Left lung (tissue), 10 donors: ENCODE data around the gene AGPAT3. TPM values are rescaled to one million over a fixed set of nuclear protein-coding genes. Genes with fewer than 3 reads are reported as not detected.

Source experiments
- ATAC-seq: fragments of 200-7000 bp; cut with Tn5 transposase; one replicate; pipeline ENCODE4 v1.9.1; 2020; ENCODE audit warnings: moderate library complexity
- DNase-seq, 4 donors: peaks; one replicate each; pipeline ENCODE4 v3.0.0-alpha.2; 2013 to 2020
- H3K27ac ChIP-seq, 2 donors: fragments of 200-600 bp; sonication (generic) in 1 of 2; one replicate each; pipeline versions ENCODE4 v1.5.0 to v1.8.0; 2020 to 2021
- H3K27me3 ChIP-seq, 2 donors: fragments of 200-600 bp; sonication (generic) in 1 of 2; one replicate each; pipeline versions ENCODE4 v1.5.0 to v1.8.0; 2020 to 2021
- H3K36me3 ChIP-seq, 2 donors: fragments of 200-600 bp; sonication (generic) in 1 of 2; one replicate each; pipeline versions ENCODE4 v1.5.0 to v1.8.0; 2020 to 2021
- H3K4me1 ChIP-seq, 2 donors: fragments of 200-600 bp; one replicate each; pipeline ENCODE4 v1.8.0; 2021
- H3K4me3 ChIP-seq, 2 donors: fragments of 200-600 bp; sonication (generic) in 1 of 2; one replicate each; pipeline versions ENCODE4 v1.5.0 to v1.8.0; 2020 to 2021; ENCODE audit warnings: mild to moderate bottlenecking in 1 of 2
- H3K9me3 ChIP-seq, 2 donors: fragments of 200-600 bp; sonication (generic) in 1 of 2; one replicate each; pipeline versions ENCODE4 v1.5.0 to v1.8.0; 2020 to 2021
- intact Hi-C, 2 donors: fragments of 100-400 bp; cut with DNase I; formaldehyde crosslinking; loops; one replicate each; pipeline versions ENCODE4 v1.11.2 to v1.14.2; 2022
- polyA plus RNA-seq, 6 donors: library from polyadenylated mRNA; unstranded; fragments of 120-200 nt; gene quantifications; one replicate each; pipeline ENCODE4 v1.2.1, GENCODE V29; 2013; ENCODE audit not compliant: insufficient read length in 6 of 6
- total RNA-seq, 2 donors: library from RNA; stranded (reverse); fragmentation: NEBNext Ultra II Directional; extraction: Animal tissue kit (Norgen Biotek cat#: 25700); gene quantifications; one replicate each; pipeline ENCODE4 v1.2.1, GENCODE V29; 2021
- TF ChIP-seq, protein P1 (sequence below), 2 donors: fragments of 200-600 bp; sonication (generic) in 1 of 2; IDR thresholded peaks; one replicate each; pipeline versions ENCODE4 v1.5.0 to v1.8.0; 2021; ENCODE audit warnings: antibody characterized with exemption in 2 of 2
- donor health status: DM: no; HTN: yes; CAD: no.
- donor health status: DM: no; HTN: no; CAD: no.

AGPAT3 gene
- total and polyA plus RNA-seq, 8 donors: 37.4 to 111 (median 42.8) TPM

DNA sequence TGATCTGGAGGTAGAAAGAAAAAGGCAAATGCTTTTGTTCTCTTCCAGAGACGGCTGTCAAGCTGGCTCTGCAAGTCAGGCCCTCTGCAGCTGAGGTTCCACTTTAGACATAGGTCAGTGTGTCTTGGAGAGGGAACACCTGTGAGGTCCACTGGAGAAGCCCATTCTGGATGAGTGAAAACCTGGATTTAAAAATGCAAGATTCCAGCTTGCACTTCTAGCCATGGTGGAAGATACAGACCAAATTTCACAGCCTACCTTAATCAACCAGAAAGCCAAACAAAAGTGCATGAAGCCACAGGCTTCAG, 35.0 kb downstream of the AGPAT3 start:
- H3K27ac ChIP-seq: no peak overlapping the region
- H3K4me3 ChIP-seq: no peak overlapping the region
- peaks cover 10 to 39% of the 10 kb centered on the region in 2 donors for H3K4me1 ChIP-seq
- no peak for DNase-seq
- intact Hi-C loops: no loop called here
- ATAC-seq: no peak
- peaks cover 0 to 2% of the 10 kb centered on the region in 2 donors for H3K9me3 ChIP-seq
- no peaks in the 10 kb centered on the region for H3K27me3 ChIP-seq
- H3K36me3 ChIP-seq: peaks cover 0 to 24% of the 10 kb centered on the region in 2 donors
- TF ChIP-seq, protein P1, sequence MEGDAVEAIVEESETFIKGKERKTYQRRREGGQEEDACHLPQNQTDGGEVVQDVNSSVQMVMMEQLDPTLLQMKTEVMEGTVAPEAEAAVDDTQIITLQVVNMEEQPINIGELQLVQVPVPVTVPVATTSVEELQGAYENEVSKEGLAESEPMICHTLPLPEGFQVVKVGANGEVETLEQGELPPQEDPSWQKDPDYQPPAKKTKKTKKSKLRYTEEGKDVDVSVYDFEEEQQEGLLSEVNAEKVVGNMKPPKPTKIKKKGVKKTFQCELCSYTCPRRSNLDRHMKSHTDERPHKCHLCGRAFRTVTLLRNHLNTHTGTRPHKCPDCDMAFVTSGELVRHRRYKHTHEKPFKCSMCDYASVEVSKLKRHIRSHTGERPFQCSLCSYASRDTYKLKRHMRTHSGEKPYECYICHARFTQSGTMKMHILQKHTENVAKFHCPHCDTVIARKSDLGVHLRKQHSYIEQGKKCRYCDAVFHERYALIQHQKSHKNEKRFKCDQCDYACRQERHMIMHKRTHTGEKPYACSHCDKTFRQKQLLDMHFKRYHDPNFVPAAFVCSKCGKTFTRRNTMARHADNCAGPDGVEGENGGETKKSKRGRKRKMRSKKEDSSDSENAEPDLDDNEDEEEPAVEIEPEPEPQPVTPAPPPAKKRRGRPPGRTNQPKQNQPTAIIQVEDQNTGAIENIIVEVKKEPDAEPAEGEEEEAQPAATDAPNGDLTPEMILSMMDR (IDR thresholded peaks at IDR 0.05): no peak

DNA sequence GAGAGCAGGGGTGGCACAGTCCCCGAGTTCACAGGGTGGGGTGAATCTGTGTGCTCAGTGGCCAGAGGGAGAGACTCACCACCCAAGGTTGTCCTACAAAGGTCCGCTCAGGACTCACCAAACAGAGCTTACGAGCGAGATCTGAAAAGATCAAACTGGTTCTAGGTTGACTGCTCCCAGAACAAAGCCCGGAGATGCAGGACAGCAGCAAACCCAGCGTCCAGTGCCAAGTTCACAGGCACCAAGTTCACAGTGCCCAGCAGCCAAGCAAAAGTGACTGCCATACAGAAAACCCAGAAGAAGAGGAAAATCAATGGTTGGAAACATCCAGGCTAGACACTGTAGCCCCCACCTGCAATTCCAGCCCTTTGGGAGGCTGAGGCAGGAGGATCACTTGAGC, 35.7 kb downstream of the AGPAT3 start:
- TF ChIP-seq, protein P1 (IDR thresholded peaks at IDR 0.05): no peak
- Histone ChIP-seq H3K4me3 (no peak overlapping the region), H3K27ac (no peak overlapping the region), H3K9me3 (peaks cover 0 to 2% of the 10 kb centered on the region in 2 donors), H3K36me3 (peaks cover 0 to 30% of the 10 kb centered on the region in 2 donors), H3K4me1 (peaks cover 10 to 33% of the 10 kb centered on the region in 2 donors), H3K27me3 (no peaks in the 10 kb centered on the region)
- ATAC-seq (no peak), DNase-seq (no peak)
- intact Hi-C loops: no loop called here

DNA sequence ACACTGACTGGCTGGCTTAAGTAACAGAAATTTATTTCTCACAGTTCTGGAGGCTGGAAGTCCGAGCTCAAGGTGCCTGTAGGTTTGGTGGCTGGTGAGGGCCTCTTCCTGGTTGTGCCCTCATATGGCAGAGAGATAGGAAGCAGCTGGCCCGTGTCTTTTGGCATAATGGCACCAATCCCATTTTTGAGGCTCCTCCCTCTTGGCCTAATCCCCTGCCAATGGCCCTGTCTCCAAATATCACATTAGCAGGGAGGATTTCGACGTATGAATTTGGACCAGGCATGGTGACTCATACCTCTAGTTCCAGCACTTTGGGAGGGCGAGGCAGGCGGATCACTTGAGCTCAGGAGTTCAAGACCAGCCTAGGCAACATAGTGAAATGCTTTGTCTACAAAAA, 37.4 kb downstream of the AGPAT3 start:
- Histone ChIP-seq H3K36me3 (peaks cover 0 to 46% of the 10 kb centered on the region in 2 donors), H3K4me3 (no peak overlapping the region), H3K9me3 (peaks cover 0 to 2% of the 10 kb centered on the region in 2 donors), H3K4me1 (peaks cover 10 to 24% of the 10 kb centered on the region in 2 donors), H3K27me3 (no peaks in the 10 kb centered on the region), H3K27ac (peak overlapping the region; percentile 62 to 63)
- intact Hi-C loops: no loop called here
- peak in 1 of 4 donors; percentile 66 for DNase-seq
- ATAC-seq: no peak
- TF ChIP-seq, protein P1 (IDR thresholded peaks at IDR 0.05): no peak

- H3K4me3 ChIP-seq: peak overlapping the region in 1 of 2 donors; percentile 11
- ATAC-seq (peak; percentile 89), DNase-seq (peak in 2 of 4 donors; percentile 43 to 80)
- H3K4me1 ChIP-seq: peaks cover 10 to 24% of the 10 kb centered on the region in 2 donors
- H3K9me3 ChIP-seq: peaks cover 0 to 2% of the 10 kb centered on the region in 2 donors
- TF ChIP-seq, protein P1 (IDR thresholded peaks at IDR 0.05): no peak
- peaks cover 0 to 52% of the 10 kb centered on the region in 2 donors for H3K36me3 ChIP-seq
- peak overlapping the region; percentile 62 to 63 for H3K27ac ChIP-seq
- H3K27me3 ChIP-seq: no peaks in the 10 kb centered on the region
- intact Hi-C loops: no loop called here
Observed at GRCh38 chr21:43903451-43904091, 38.5 kb downstream of the AGPAT3 start.

DNA sequence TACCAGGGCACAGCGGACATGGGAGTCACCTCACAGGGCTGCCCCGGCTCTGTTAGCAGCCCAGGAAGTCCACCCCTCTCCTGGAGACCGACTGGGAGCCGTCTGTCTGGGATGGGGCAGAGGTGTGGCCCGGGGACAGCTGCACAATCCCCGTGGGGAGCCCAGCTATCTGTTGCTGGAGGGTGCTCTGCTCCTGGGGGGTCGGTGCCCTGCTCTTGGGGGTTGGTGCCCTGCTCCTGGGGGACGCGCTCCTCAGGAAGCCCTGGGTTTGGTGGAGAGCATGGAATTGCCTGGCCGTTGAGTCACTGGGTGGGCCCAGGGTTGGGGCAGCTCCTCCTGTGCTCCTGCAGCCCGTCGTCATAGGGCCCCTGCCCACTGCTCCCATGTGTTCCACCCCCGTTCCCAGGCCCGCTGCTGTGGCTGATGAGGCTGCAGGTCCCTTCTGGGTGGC, 39.3 kb downstream of the AGPAT3 start:
- intact Hi-C loops: no loop called here
- H3K4me1 ChIP-seq: peaks cover 10 to 24% of the 10 kb centered on the region in 2 donors
- TF ChIP-seq, protein P1 (IDR thresholded peaks at IDR 0.05): no peak
- peaks cover 0 to 2% of the 10 kb centered on the region in 2 donors for H3K9me3 ChIP-seq
- DNase-seq: peak in 1 of 4 donors; percentile 19
- H3K27ac ChIP-seq: peak overlapping the region; percentile 24 to 37
- no peak overlapping the region for H3K4me3 ChIP-seq
- no peak for ATAC-seq
- H3K36me3 ChIP-seq: peaks cover 0 to 47% of the 10 kb centered on the region in 2 donors
- H3K27me3 ChIP-seq: no peaks in the 10 kb centered on the region
